ENCODE data around the gene HOMER2.

DNA sequence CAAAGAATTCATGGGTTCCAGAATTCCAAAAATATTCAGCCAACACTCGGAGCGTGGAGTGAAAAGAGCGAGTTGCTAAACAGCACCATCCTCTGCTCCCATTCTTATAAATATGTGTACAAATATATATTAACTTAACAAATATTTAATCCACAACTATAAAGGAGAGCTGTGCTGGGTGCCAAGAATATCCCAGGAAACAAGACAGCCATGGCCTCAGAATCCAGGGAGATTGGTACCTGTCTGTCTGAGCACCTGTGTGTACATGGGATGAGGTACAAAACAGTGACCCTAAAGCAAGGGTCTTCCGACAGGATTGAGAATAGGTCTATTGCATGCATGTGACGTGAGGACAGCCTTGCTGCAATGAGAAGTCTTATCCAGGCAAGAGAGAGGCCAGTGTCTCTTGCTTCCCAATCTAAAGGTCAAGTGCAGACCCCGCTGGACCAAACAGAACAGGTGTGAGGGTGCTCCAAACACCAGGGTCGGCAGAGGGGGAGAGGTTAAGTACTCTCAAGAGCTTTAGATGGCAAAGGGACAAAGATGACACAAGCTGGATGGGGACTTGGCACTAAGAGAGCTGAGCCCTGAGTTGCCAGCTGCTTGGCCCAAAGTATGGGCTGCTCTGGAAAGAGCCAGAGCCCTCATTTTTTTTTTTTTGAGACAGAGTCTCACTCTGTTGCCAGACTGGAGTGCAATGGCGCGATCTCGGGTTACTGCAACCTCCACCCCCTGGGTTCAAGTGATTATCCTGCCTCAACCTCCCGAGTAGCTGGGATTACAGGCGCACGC is 36.2 kb downstream of the HOMER2 start:
- no peak for TF ChIP-seq EZH2phosphoT487 (IDR thresholded peaks at IDR 0.05; ENCODE audit: borderline replicate concordance, low read depth, low read length)
- TF ChIP-seq, protein P1, sequence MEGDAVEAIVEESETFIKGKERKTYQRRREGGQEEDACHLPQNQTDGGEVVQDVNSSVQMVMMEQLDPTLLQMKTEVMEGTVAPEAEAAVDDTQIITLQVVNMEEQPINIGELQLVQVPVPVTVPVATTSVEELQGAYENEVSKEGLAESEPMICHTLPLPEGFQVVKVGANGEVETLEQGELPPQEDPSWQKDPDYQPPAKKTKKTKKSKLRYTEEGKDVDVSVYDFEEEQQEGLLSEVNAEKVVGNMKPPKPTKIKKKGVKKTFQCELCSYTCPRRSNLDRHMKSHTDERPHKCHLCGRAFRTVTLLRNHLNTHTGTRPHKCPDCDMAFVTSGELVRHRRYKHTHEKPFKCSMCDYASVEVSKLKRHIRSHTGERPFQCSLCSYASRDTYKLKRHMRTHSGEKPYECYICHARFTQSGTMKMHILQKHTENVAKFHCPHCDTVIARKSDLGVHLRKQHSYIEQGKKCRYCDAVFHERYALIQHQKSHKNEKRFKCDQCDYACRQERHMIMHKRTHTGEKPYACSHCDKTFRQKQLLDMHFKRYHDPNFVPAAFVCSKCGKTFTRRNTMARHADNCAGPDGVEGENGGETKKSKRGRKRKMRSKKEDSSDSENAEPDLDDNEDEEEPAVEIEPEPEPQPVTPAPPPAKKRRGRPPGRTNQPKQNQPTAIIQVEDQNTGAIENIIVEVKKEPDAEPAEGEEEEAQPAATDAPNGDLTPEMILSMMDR (conservative IDR thresholded peaks at IDR 0.05; ENCODE audit: low read length), result no peak
